Neuronal stem cell (in vitro differentiated cells): Measurements from ENCODE around the gene ZNF438.
A peak's percentile ranks its signal among the peaks of the same experiment; 100 is the strongest.

ENCODE experiments used
- DNase-seq: peaks from one replicate; pipeline ENCODE4 v3.0.0-alpha.2; 2013; ENCODE audit warnings: low spot score
- H2AFZ ChIP-seq: one replicate; pipeline ENCODE4 v1.6.1; 2013; ENCODE audit warnings: mild to moderate bottlenecking, low read length, inconsistent platforms
- H2AK5ac ChIP-seq: 2 replicates; pipeline ENCODE4 v1.6.1; 2013; ENCODE audit warnings: low read depth, mild to moderate bottlenecking, inconsistent platforms, low read length, moderate library complexity, mixed read lengths
- H2BK120ac ChIP-seq: 2 replicates; pipeline ENCODE4 v1.6.1; 2013; ENCODE audit warnings: low read depth, mild to moderate bottlenecking, inconsistent platforms, low read length, moderate library complexity, mixed read lengths
- H2BK12ac ChIP-seq: one replicate; pipeline ENCODE4 v1.6.1; 2013; ENCODE audit warnings: low read length, inconsistent platforms
- H2BK15ac ChIP-seq: 2 replicates; pipeline ENCODE4 v1.6.1; 2013; ENCODE audit warnings: mild to moderate bottlenecking, low read length, inconsistent platforms, mixed read lengths
- H2BK5ac ChIP-seq: one replicate; pipeline ENCODE4 v1.6.1; 2013; ENCODE audit warnings: inconsistent platforms, mild to moderate bottlenecking, low read length, moderate library complexity
- H3K14ac ChIP-seq: one replicate; pipeline ENCODE4 v1.6.1; 2013; ENCODE audit warnings: low read length, inconsistent platforms
- H3K18ac ChIP-seq: 2 replicates; pipeline ENCODE4 v1.6.1; 2013; ENCODE audit warnings: low read length, inconsistent platforms
- H3K23ac ChIP-seq: 2 replicates; pipeline ENCODE4 v1.6.1; 2013; ENCODE audit warnings: low read depth, mild to moderate bottlenecking, mixed read lengths, low read length, inconsistent platforms; ENCODE audit not compliant: poor library complexity
- H3K27ac ChIP-seq: replicated peaks from 3 replicates; pipeline ENCODE4 v1.5.1; 2013; ENCODE audit warnings: low read length, inconsistent platforms
- H3K27me3 ChIP-seq, 3 experiments: 2 replicates each; pipeline ENCODE4 v1.6.1; 2013; ENCODE audit warnings: low read length in 3 of 3, mild to moderate bottlenecking in 2 of 3, inconsistent platforms in 1 of 3, low read depth in 1 of 3, mixed read lengths in 1 of 3, moderate library complexity in 1 of 3; ENCODE audit not compliant: control insufficient read depth in 3 of 3, insufficient read depth in 3 of 3
- H3K36me3 ChIP-seq, 2 donors: replicated peaks in 1 of 2; 2 replicates each; pipeline ENCODE4 v1.6.1; 2013; ENCODE audit warnings: low read length in 2 of 2; ENCODE audit not compliant: control insufficient read depth in 2 of 2, insufficient read depth in 2 of 2
- H3K4ac ChIP-seq: 2 replicates; pipeline ENCODE4 v1.6.1; 2013; ENCODE audit warnings: inconsistent platforms, mild to moderate bottlenecking, low read length, moderate library complexity
- H3K4me1 ChIP-seq, 2 donors: 1 replicate in 1 of 2; 2 replicates in 1 of 2; pipeline ENCODE4 v1.6.1; 2013; ENCODE audit warnings: low read length in 2 of 2, low read depth in 1 of 2; ENCODE audit not compliant: control insufficient read depth in 2 of 2, insufficient read depth in 1 of 2
- H3K4me2 ChIP-seq: one replicate; pipeline ENCODE4 v1.6.1; 2013; ENCODE audit warnings: mild to moderate bottlenecking, low read length, inconsistent platforms; ENCODE audit not compliant: insufficient read depth, poor library complexity, severe bottlenecking
- H3K4me3 ChIP-seq, 2 donors: 2 replicates each; pipeline ENCODE4 v1.5.1; 2013; ENCODE audit warnings: low read length in 2 of 2, mild to moderate bottlenecking in 2 of 2, inconsistent platforms in 1 of 2, moderate library complexity in 1 of 2
- H3K79me1 ChIP-seq: one replicate; pipeline ENCODE4 v1.6.1; 2013; ENCODE audit warnings: low read depth, mild to moderate bottlenecking, inconsistent platforms, low read length, moderate library complexity
- H3K9ac ChIP-seq: one replicate; pipeline ENCODE4 v1.6.1; 2013; ENCODE audit warnings: mild to moderate bottlenecking, low read depth, low read length, inconsistent platforms; ENCODE audit not compliant: poor library complexity
- H3K9me3 ChIP-seq, 2 donors: replicated peaks in 1 of 2; 2 replicates each; pipeline versions ENCODE3 to v1.6.1; 2013; ENCODE audit warnings: low read length in 2 of 2, mild to moderate bottlenecking in 2 of 2, inconsistent platforms in 1 of 2, low read depth in 1 of 2, mixed read lengths in 1 of 2, moderate library complexity in 1 of 2; ENCODE audit not compliant: control insufficient read depth in 2 of 2, insufficient read depth in 1 of 2
- H4K8ac ChIP-seq: one replicate; pipeline ENCODE4 v1.6.1; 2013; ENCODE audit warnings: low read depth, mild to moderate bottlenecking, inconsistent platforms, low read length, moderate library complexity
- H4K91ac ChIP-seq: one replicate; pipeline ENCODE4 v1.6.1; 2013; ENCODE audit warnings: low read length, low read depth, mild to moderate bottlenecking, inconsistent platforms; ENCODE audit not compliant: poor library complexity
- WGBS, 2 donors: extraction: QIAGEN DNeasy Blood & Tissue Kit; methylation state at CpG; one replicate each; pipeline ENCODE4 v1.1.7; 2013; ENCODE audit warnings: missing lambda C conversion rate in 2 of 2, mixed read lengths in 1 of 2; ENCODE audit not compliant: insufficient read length in 2 of 2, insufficient replicate concordance in 1 of 2; ENCODE audit errors: extremely low coverage in 2 of 2; 5-methylcytosine and 5-hydroxymethylcytosine counted together

Gene ZNF438

DNA sequence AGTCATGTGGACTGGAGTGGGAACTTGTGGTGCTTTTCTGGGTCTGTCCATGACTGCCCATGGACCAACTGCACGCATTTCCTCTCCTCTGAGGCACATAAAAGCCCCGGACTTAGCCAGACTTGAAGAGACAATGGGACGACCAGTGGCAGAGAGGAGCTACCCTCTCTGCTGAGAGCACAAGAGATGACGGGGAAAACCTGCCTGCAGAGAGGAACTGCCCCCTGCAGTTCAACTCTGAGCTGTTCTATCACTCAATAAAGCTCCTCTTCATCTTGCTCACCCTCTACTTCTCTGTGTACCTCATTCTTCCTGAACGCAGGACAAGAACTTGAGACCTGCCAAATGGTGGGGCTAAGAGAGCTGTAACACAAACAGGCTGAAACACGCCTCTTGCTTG is 184.5 kb downstream of the ZNF438 start:
- Histone ChIP-seq H2BK120ac (no peak overlapping the region), H3K27me3 (no peaks in the 10 kb centered on the region), H4K91ac (no peak overlapping the region), H3K9me3 (peaks cover 0 to 5% of the 10 kb centered on the region in 2 donors), H3K9ac (no peak overlapping the region), H3K79me1 (no peaks in the 10 kb centered on the region), H3K27ac (no peak overlapping the region), H4K8ac (no peak overlapping the region), H3K23ac (no peak overlapping the region), H2BK15ac (no peak overlapping the region), H3K14ac (no peak overlapping the region), H3K4me3 (no peak overlapping the region), H3K18ac (peak overlapping the region; percentile 74), H2BK12ac (no peak overlapping the region), H3K4me2 (no peak overlapping the region), H2AK5ac (peak overlapping the region; percentile 74), H2AFZ (no peak overlapping the region), H2BK5ac (peak overlapping the region; percentile 72), H3K36me3 (no peaks in the 10 kb centered on the region), H3K4ac (no peak overlapping the region), H3K4me1 (peaks cover 0 to 1% of the 10 kb centered on the region in 2 donors)
- no CpG with 5 or more reads among the region's 6 CpGs for WGBS, 2 donors
- no peak for DNase-seq

DNA sequence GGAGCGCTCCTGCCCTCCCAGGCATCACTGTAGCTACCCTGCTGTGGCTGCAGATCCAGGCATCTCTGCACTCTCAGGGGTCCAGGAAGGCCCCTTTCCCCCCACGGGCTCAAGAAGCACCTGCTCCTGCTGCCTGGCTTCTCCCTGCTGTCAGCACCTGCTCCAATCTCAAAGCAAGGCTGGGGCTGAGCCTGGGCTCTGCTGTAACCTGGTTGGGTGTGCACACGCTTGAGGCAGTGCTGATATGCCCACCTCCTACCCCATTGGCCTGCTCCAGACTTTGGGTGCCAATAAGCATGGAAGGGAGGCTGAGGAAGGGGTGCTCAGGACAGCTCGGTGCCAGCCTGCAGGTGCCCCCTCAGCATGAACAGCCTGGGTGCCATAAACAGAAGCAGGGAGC is 185.0 kb downstream of the ZNF438 start:
- no peak overlapping the region for H2BK120ac ChIP-seq
- H3K27me3 ChIP-seq: no peaks in the 10 kb centered on the region
- H2AK5ac ChIP-seq: peak overlapping the region; percentile 70
- no peak overlapping the region for H4K91ac ChIP-seq
- no peak overlapping the region for H4K8ac ChIP-seq
- no peak overlapping the region for H3K4me2 ChIP-seq
- peaks cover 0 to 5% of the 10 kb centered on the region in 2 donors for H3K9me3 ChIP-seq
- H2AFZ ChIP-seq: no peak overlapping the region
- no peak overlapping the region for H3K27ac ChIP-seq
- H3K4me1 ChIP-seq: peaks cover 0 to 1% of the 10 kb centered on the region in 2 donors
- no CpG with 5 or more reads among the region's 4 CpGs for WGBS, 2 donors
- no peak overlapping the region for H3K4me3 ChIP-seq
- peak overlapping the region; percentile 56 for H2BK15ac ChIP-seq
- H3K14ac ChIP-seq: peak overlapping the region; percentile 42
- no peaks in the 10 kb centered on the region for H3K36me3 ChIP-seq
- peak overlapping the region; percentile 67 for H2BK5ac ChIP-seq
- H3K23ac ChIP-seq: peak overlapping the region; percentile 53
- H3K4ac ChIP-seq: no peak overlapping the region
- H3K9ac ChIP-seq: peak overlapping the region; percentile 31
- H2BK12ac ChIP-seq: peak overlapping the region; percentile 63
- no peaks in the 10 kb centered on the region for H3K79me1 ChIP-seq
- H3K18ac ChIP-seq: peak overlapping the region; percentile 80
- DNase-seq: no peak

DNA sequence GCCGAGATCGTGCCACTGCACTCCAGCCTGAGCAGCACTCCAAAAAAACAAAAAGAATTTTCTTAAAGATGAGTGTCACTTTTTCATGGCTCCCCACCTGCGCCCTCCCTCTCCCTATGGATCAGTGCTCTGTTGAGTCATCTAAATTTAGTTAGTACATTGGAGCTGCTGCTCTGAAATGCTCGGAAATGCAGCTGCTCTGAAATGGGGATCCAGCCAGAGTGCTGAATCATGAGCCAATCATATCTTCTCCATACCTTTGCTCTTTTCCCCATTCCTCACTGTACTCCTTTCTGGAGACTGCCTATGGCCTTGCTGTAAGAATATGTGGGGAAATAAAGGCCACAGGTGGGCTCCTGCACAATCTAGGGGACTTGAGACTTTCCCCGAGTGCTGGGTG is 188.8 kb downstream of the ZNF438 start:
- no CpG with 5 or more reads among the region's 5 CpGs for WGBS, 2 donors
- no peak overlapping the region for H4K91ac ChIP-seq

DNA sequence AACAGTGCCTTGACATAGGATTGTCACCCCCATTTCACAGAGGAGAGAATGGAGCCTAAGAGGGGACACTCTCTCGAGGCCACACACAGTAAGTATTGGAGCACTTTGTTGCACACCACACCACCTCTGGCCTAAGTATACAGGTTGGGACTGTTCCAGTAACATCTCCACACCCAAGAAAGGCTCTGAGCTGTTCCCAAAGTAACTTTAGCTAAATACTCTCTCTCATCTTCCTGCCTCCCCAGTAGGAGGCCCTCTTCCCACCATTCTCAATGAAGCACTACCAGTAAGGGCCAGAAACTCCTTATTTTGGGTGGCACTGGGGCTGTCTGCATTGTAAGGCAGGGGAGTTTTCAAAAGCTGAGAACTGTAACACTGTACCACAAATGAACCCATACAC is 189.5 kb downstream of the ZNF438 start:
- Histone ChIP-seq H4K91ac (no peak overlapping the region), H2AFZ (no peak overlapping the region), H3K18ac (no peak overlapping the region), H3K27ac (no peak overlapping the region), H3K4me3 (no peak overlapping the region), H2BK15ac (no peak overlapping the region), H3K4ac (no peak overlapping the region), H3K27me3 (no peaks in the 10 kb centered on the region), H2BK5ac (no peak overlapping the region), H3K4me2 (no peak overlapping the region), H2BK12ac (no peak overlapping the region), H4K8ac (no peak overlapping the region), H3K23ac (no peak overlapping the region), H3K14ac (no peak overlapping the region), H2BK120ac (no peak overlapping the region), H3K9me3 (no peaks in the 10 kb centered on the region), H3K9ac (no peak overlapping the region), H3K36me3 (no peaks in the 10 kb centered on the region), H3K4me1 (peaks cover 0 to 1% of the 10 kb centered on the region in 2 donors), H3K79me1 (no peaks in the 10 kb centered on the region), H2AK5ac (no peak overlapping the region)
- no CpG with 5 or more reads among the region's 1 CpG for WGBS, 2 donors
- DNase-seq: no peak

More for the DNA sequence above, 188.8 kb downstream of the ZNF438 start:
- Histone ChIP-seq H2BK12ac (no peak overlapping the region), H2BK15ac (no peak overlapping the region), H3K4me2 (no peak overlapping the region), H3K27me3 (no peaks in the 10 kb centered on the region), H3K4ac (no peak overlapping the region), H3K4me3 (no peak overlapping the region), H3K9ac (no peak overlapping the region), H3K27ac (no peak overlapping the region), H3K36me3 (no peaks in the 10 kb centered on the region), H3K79me1 (no peaks in the 10 kb centered on the region), H4K8ac (no peak overlapping the region), H2BK5ac (peak overlapping the region; percentile 29), H3K18ac (no peak overlapping the region), H2BK120ac (no peak overlapping the region), H3K9me3 (peaks cover 0 to 5% of the 10 kb centered on the region in 2 donors), H3K4me1 (peaks cover 0 to 1% of the 10 kb centered on the region in 2 donors), H2AFZ (no peak overlapping the region), H2AK5ac (no peak overlapping the region), H3K14ac (no peak overlapping the region), H3K23ac (no peak overlapping the region)
- no peak for DNase-seq
